A549 (cell line): ENCODE results near the gene TMEM141.

Experiments used
- CTCF ChIP-seq: fragments of >200 bp; sonication (Bioruptor Twin); formaldehyde crosslinking; IDR thresholded peaks from 3 replicates; pipeline ENCODE4 v1.5.1; 2016
- ESRRA ChIP-seq: fragments of 150-350 bp; IDR thresholded peaks from 2 replicates; pipeline ENCODE4 v1.6.1; 2014; ENCODE audit warnings: mild to moderate bottlenecking, low read length, borderline replicate concordance
- NR3C1 ChIP-seq: fragments of >200 bp; sonication (Bioruptor Twin); formaldehyde crosslinking; IDR thresholded peaks from 3 replicates; pipeline ENCODE4 v1.6.1; 2017
- RFX5 ChIP-seq: fragments of 450-650 bp; IDR thresholded peaks from 2 replicates; pipeline ENCODE4 v1.7.1; 2014; ENCODE audit warnings: antibody characterized with exemption, mild to moderate bottlenecking, moderate library complexity
- RNF2 ChIP-seq: fragments of 200-600 bp; sonication (generic); IDR thresholded peaks from 2 replicates; pipeline ENCODE4 v1.6.1; 2016; ENCODE audit warnings: low read depth, mild to moderate bottlenecking, antibody characterized with exemption, moderate library complexity, borderline replicate concordance

- TF ChIP-seq NR3C1 (no peak), CTCF (no peak), ESRRA (no peak), RNF2 (no peak), RFX5 (no peak)
Measured at GRCh38 chr9:136805207-136805740, 14.1 kb downstream of the TMEM141 start.
